Esophagus muscularis mucosa (tissue), 4 donors: ENCODE data around the gene SNX13.

Experiments
- CTCF ChIP-seq, 3 experiments: fragments of 200-600 bp in 2 of 3; fragments of 450-650 bp in 1 of 3; sonication (generic) in 2 of 3; IDR thresholded peaks; one replicate each; pipeline ENCODE4 v1.5.1; 2017 to 2019; ENCODE audit warnings: antibody characterized with exemption in 3 of 3, mild to moderate bottlenecking in 2 of 3, moderate library complexity in 1 of 3
- EP300 ChIP-seq: sonication (generic); formaldehyde crosslinking; IDR thresholded peaks from one replicate; pipeline ENCODE4 v1.6.1; 2017; ENCODE audit warnings: antibody characterized with exemption
- POLR2A ChIP-seq: fragments of 450-650 bp; IDR thresholded peaks from one replicate; pipeline ENCODE4 v1.6.1; 2017; ENCODE audit warnings: antibody characterized with exemption, moderate library complexity, mild to moderate bottlenecking, low read depth
- POLR2AphosphoS5 ChIP-seq, 2 donors: sonication (generic); formaldehyde crosslinking; IDR thresholded peaks; one replicate each; pipeline ENCODE4 v1.6.1; 2017; ENCODE audit warnings: antibody characterized with exemption in 2 of 2

DNA sequence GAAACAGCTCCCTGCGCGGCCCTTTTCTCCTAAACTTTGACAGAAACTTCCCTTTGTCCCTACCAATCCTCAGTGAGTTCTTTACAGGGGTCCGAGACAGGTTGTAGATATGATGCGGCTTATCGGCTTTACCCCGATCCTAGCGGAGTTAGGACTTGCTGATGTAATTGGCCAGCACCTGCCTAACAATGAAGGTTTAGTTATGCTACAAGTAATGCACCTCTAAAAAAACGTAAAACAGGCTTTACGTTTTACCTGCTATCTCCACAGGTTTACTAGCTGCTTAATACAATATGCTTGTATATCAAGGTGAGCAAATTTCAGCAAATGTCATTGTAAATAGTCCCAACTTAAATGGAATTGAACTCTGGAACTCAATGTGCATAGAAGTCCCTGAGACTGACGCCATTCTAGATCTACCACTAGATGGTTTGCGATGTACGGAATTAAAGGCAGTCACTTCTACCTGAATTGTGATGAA, 697 bp upstream of the SNX13 start:
- TF ChIP-seq CTCF (IDR thresholded peaks at IDR 0.05) (no peak), EP300 (no peak), POLR2A (no peak), POLR2AphosphoS5 (IDR thresholded peaks at IDR 0.05) (no peak)
